Stimulated activated naive B cell treated with anti-CD40 and anti-IgM and Interleukin-4, amounts not matched to agents 10 μg/mL and 1 μg/mL and 100 μg/mL, for 72 hours (primary cell): ENCODE measurements around the gene APPL2.

Experiments used
- ATAC-seq, 2 donors: fragments of 150-1000 bp; cut with Tn5 transposase; replicated peaks; 2 replicates each; pipeline ENCODE4 v1.10.0; 2021; ENCODE audit warnings: moderate library complexity in 1 of 2
- DNase-seq: peaks from one replicate; pipeline ENCODE4 v3.0.0; 2021
- H3K27ac Mint-ChIP-seq: one replicate; pipeline ENCODE4 v1.8.0; 2022; ENCODE audit warnings: mild to moderate bottlenecking, mixed read lengths
- H3K27me3 Mint-ChIP-seq, 2 donors: one replicate each; pipeline ENCODE4 v1.8.0; 2022; ENCODE audit warnings: mixed read lengths in 2 of 2
- H3K36me3 Mint-ChIP-seq, 2 donors: one replicate each; pipeline ENCODE4 v1.8.0; 2022; ENCODE audit warnings: mixed read lengths in 2 of 2, mild to moderate bottlenecking in 1 of 2
- H3K4me1 Mint-ChIP-seq, 2 donors: one replicate each; pipeline ENCODE4 v1.8.0; 2022; ENCODE audit warnings: mixed read lengths in 2 of 2, mild to moderate bottlenecking in 1 of 2
- H3K4me3 Mint-ChIP-seq, 2 donors: one replicate each; pipeline ENCODE4 v1.8.0; 2022; ENCODE audit warnings: mild to moderate bottlenecking in 2 of 2, mixed read lengths in 2 of 2, moderate library complexity in 1 of 2
- H3K9me3 Mint-ChIP-seq, 2 donors: one replicate each; pipeline ENCODE4 v1.8.0; 2022; ENCODE audit warnings: mixed read lengths in 2 of 2, mild to moderate bottlenecking in 1 of 2

The APPL2 gene

GRCh38 chr12:105175397-105175990, 60.5 kb downstream of the APPL2 start:
- H3K9me3 Mint-ChIP-seq = peaks cover 3% of the 10 kb centered on the region in 2 donors
- ATAC-seq = no peak
- no peak overlapping the region for H3K27ac Mint-ChIP-seq
- peaks cover 6 to 9% of the 10 kb centered on the region in 2 donors for H3K4me1 Mint-ChIP-seq
- H3K4me3 Mint-ChIP-seq = no peak overlapping the region
- H3K27me3 Mint-ChIP-seq = no peaks in the 10 kb centered on the region
- no peak for DNase-seq
- H3K36me3 Mint-ChIP-seq = peaks cover 27 to 32% of the 10 kb centered on the region in 2 donors

GRCh38 chr12:105171691-105172436, 64.1 kb downstream of the APPL2 start:
- no peak for DNase-seq
- peaks cover 11 to 23% of the 10 kb centered on the region in 2 donors for H3K36me3 Mint-ChIP-seq
- no peaks in the 10 kb centered on the region for H3K27me3 Mint-ChIP-seq
- H3K4me1 Mint-ChIP-seq = peaks cover 5 to 7% of the 10 kb centered on the region in 2 donors
- no peak overlapping the region for H3K4me3 Mint-ChIP-seq
- no peak overlapping the region for H3K27ac Mint-ChIP-seq
- no peaks in the 10 kb centered on the region for H3K9me3 Mint-ChIP-seq
- no peak for ATAC-seq

GRCh38 chr12:105170139-105170538, 65.8 kb downstream of the APPL2 start:
- Mint-ChIP-seq H3K4me1 (peaks cover 5 to 7% of the 10 kb centered on the region in 2 donors), H3K27ac (no peak overlapping the region), H3K27me3 (no peaks in the 10 kb centered on the region), H3K9me3 (no peaks in the 10 kb centered on the region), H3K36me3 (peaks cover 12 to 24% of the 10 kb centered on the region in 2 donors), H3K4me3 (no peak overlapping the region)
- ATAC-seq (no peak), DNase-seq (no peak)

GRCh38 chr12:105168006-105168405, 68.0 kb downstream of the APPL2 start:
- Mint-ChIP-seq H3K4me3 (no peak overlapping the region), H3K36me3 (peaks cover 9 to 27% of the 10 kb centered on the region in 2 donors), H3K27ac (no peak overlapping the region), H3K9me3 (no peaks in the 10 kb centered on the region), H3K4me1 (peaks cover 5 to 7% of the 10 kb centered on the region in 2 donors), H3K27me3 (no peaks in the 10 kb centered on the region)
- no peak for DNase-seq
- no peak for ATAC-seq

- Mint-ChIP-seq H3K36me3 (peaks cover 9 to 27% of the 10 kb centered on the region in 2 donors), H3K27ac (no peak overlapping the region), H3K27me3 (no peaks in the 10 kb centered on the region), H3K4me3 (no peak overlapping the region), H3K4me1 (peaks cover 4% of the 10 kb centered on the region in 2 donors), H3K9me3 (no peaks in the 10 kb centered on the region)
- no peak for ATAC-seq
- DNase-seq = no peak
Observed at GRCh38 chr12:105167346-105167745, 68.6 kb downstream of the APPL2 start.

- Mint-ChIP-seq H3K4me3 (no peak overlapping the region), H3K9me3 (no peaks in the 10 kb centered on the region), H3K36me3 (peaks cover 9 to 28% of the 10 kb centered on the region in 2 donors), H3K27me3 (no peaks in the 10 kb centered on the region), H3K27ac (no peak overlapping the region), H3K4me1 (no peaks in the 10 kb centered on the region)
- ATAC-seq (no peak), DNase-seq (no peak)
Observed at GRCh38 chr12:105166736-105167135, 69.2 kb downstream of the APPL2 start.

- Mint-ChIP-seq H3K4me3 (no peak overlapping the region), H3K9me3 (no peaks in the 10 kb centered on the region), H3K27ac (peak overlapping the region; percentile 28), H3K36me3 (peaks cover 16 to 27% of the 10 kb centered on the region in 2 donors), H3K27me3 (no peaks in the 10 kb centered on the region), H3K4me1 (peaks cover 0 to 4% of the 10 kb centered on the region in 2 donors)
- ATAC-seq (no peak), DNase-seq (no peak)
Observed at GRCh38 chr12:105164068-105164467, 71.9 kb downstream of the APPL2 start.

GRCh38 chr12:105162174-105162573, 73.8 kb downstream of the APPL2 start:
- no peak for ATAC-seq
- no peaks in the 10 kb centered on the region for H3K27me3 Mint-ChIP-seq
- peak overlapping the region; percentile 25 for H3K27ac Mint-ChIP-seq
- H3K9me3 Mint-ChIP-seq = no peaks in the 10 kb centered on the region
- DNase-seq = no peak
- peaks cover 0 to 4% of the 10 kb centered on the region in 2 donors for H3K4me1 Mint-ChIP-seq
- H3K36me3 Mint-ChIP-seq = peaks cover 26 to 38% of the 10 kb centered on the region in 2 donors
- no peak overlapping the region for H3K4me3 Mint-ChIP-seq

- Mint-ChIP-seq H3K27me3 (no peaks in the 10 kb centered on the region), H3K4me1 (peaks cover 0 to 7% of the 10 kb centered on the region in 2 donors), H3K27ac (peak overlapping the region; percentile 39), H3K4me3 (no peak overlapping the region), H3K36me3 (peaks cover 35 to 48% of the 10 kb centered on the region in 2 donors), H3K9me3 (no peaks in the 10 kb centered on the region)
- ATAC-seq (no peak), DNase-seq (no peak)
Observed at GRCh38 chr12:105158876-105159275, 77.1 kb downstream of the APPL2 start.

GRCh38 chr12:105157606-105158005, 78.4 kb downstream of the APPL2 start:
- ATAC-seq (no peak), DNase-seq (no peak)
- Mint-ChIP-seq H3K27ac (no peak overlapping the region), H3K9me3 (no peaks in the 10 kb centered on the region), H3K4me3 (no peak overlapping the region), H3K4me1 (peaks cover 0 to 7% of the 10 kb centered on the region in 2 donors), H3K36me3 (peaks cover 31 to 38% of the 10 kb centered on the region in 2 donors), H3K27me3 (no peaks in the 10 kb centered on the region)

- DNase-seq (no peak), ATAC-seq (no peak)
- peaks cover 0 to 7% of the 10 kb centered on the region in 2 donors for H3K4me1 Mint-ChIP-seq
- H3K36me3 Mint-ChIP-seq = peaks cover 29 to 37% of the 10 kb centered on the region in 2 donors
- no peaks in the 10 kb centered on the region for H3K9me3 Mint-ChIP-seq
- H3K4me3 Mint-ChIP-seq = no peak overlapping the region
- H3K27me3 Mint-ChIP-seq = no peaks in the 10 kb centered on the region
- no peak overlapping the region for H3K27ac Mint-ChIP-seq
Observed at GRCh38 chr12:105156260-105156659, 79.7 kb downstream of the APPL2 start.

GRCh38 chr12:105142259-105142658, 93.7 kb downstream of the APPL2 start:
- DNase-seq (no peak), ATAC-seq (no peak)
- Mint-ChIP-seq H3K36me3 (peaks cover 14 to 18% of the 10 kb centered on the region in 2 donors), H3K9me3 (no peaks in the 10 kb centered on the region), H3K27ac (no peak overlapping the region), H3K4me1 (peaks cover 2% of the 10 kb centered on the region in 2 donors), H3K4me3 (no peak overlapping the region), H3K27me3 (no peaks in the 10 kb centered on the region)

GRCh38 chr12:105141320-105141922, 94.6 kb downstream of the APPL2 start:
- Mint-ChIP-seq H3K4me1 (peaks cover 9 to 10% of the 10 kb centered on the region in 2 donors), H3K4me3 (no peak overlapping the region), H3K27ac (no peak overlapping the region), H3K27me3 (no peaks in the 10 kb centered on the region), H3K9me3 (no peaks in the 10 kb centered on the region), H3K36me3 (peaks cover 14 to 24% of the 10 kb centered on the region in 2 donors)
- DNase-seq (no peak), ATAC-seq (no peak)

- Mint-ChIP-seq H3K27ac (no peak overlapping the region), H3K27me3 (no peaks in the 10 kb centered on the region), H3K9me3 (no peaks in the 10 kb centered on the region), H3K4me3 (no peak overlapping the region), H3K36me3 (peaks cover 22 to 44% of the 10 kb centered on the region in 2 donors), H3K4me1 (peaks cover 17 to 26% of the 10 kb centered on the region in 2 donors)
- DNase-seq (no peak), ATAC-seq (no peak)
Observed at GRCh38 chr12:105138248-105138647, 97.7 kb downstream of the APPL2 start.
